ENCODE measurements around the gene KIRREL3. TPM values are rescaled to one million over a fixed set of nuclear protein-coding genes. Genes with fewer than 3 reads are reported as not detected.
A peak's percentile ranks its signal among the peaks of the same experiment; 100 is the strongest.

KIRREL3 gene
- polyA plus RNA-seq, 1 of the 3 experiments (the other 2 are of a cell fraction), result 3.7 TPM

DNA sequence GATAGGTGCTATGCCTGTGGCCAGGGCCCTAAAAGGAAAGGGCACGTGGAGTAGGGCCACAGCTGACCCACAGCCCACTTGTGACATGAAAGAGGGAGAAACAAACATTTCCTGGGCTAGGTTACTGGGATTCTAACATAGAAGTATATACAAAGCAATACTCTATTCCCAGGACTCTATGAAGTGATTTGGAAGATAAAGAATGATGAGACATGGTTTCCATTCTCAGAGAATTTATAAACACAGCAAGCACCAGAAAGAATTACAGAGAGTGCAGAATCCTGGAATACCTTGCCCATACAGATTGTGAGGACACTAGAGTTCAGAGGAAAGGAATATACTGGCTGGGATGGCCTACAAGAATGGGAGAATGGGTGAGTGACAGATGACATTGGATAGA, 86.4 kb downstream of the KIRREL3 start:
- POLR2A ChIA-PET, result no interaction called here
- Histone ChIP-seq H3K4me2 (no peak overlapping the region), H3K27me3 (ENCODE audit: insufficient read depth) (no peaks in the 10 kb centered on the region), H3K9me3 (no peaks in the 10 kb centered on the region), H2AFZ (ENCODE audit: low read depth) (no peak overlapping the region), H3K9me2 (no peaks in the 10 kb centered on the region), H3K4me1 (ENCODE audit: control insufficient read depth in 1 of 2, insufficient read depth in 2 of 2, low read depth in 1 of 2, low read length in 1 of 2) (peaks cover 0 to 6% of the 10 kb centered on the region in 2 experiments; a peak in 2 of 4 replicates), H3K79me2 (ENCODE audit: insufficient read depth) (peaks cover 11% of the 10 kb centered on the region; the same call in 1 of the 2 replicates), H3K9ac (no peak overlapping the region), H3F3A (replicated peaks; ENCODE audit: insufficient read depth) (peaks cover 10% of the 10 kb centered on the region), H3K4me3 (ENCODE audit: low read depth in 2 of 2, low read length in 1 of 2) (no peak overlapping the region), H3K36me3 (replicated peaks in 1 of 2; ENCODE audit: control insufficient read depth in 1 of 2, insufficient read depth in 2 of 2, low read length in 1 of 2) (no peaks in the 10 kb centered on the region), H3K27ac (ENCODE audit: low read depth in 2 of 2, low read length in 1 of 2) (peak overlapping the region in 1 of 2 experiments; percentile 41; a peak in 2 of 4 replicates), H4K20me1 (ENCODE audit: insufficient read depth) (no peaks in the 10 kb centered on the region)
- TF ChIP-seq RCOR1 (IDR thresholded peaks at IDR 0.05; ENCODE audit: low read length) (no peak), MXI1 (IDR thresholded peaks at IDR 0.05; ENCODE audit: low read depth, low read length) (no peak), GATA2 (CRISPR knock-in tag; IDR thresholded peaks at IDR 0.05) (no peak), POLR2AphosphoS5 (IDR thresholded peaks at IDR 0.05; ENCODE audit: low read depth, low read length) (no peak), FOXM1 (IDR thresholded peaks at IDR 0.05; ENCODE audit: low read depth) (no peak), EZH2phosphoT487 (IDR thresholded peaks at IDR 0.05; ENCODE audit: borderline replicate concordance, low read depth) (no peak)
- TF ChIP-seq, protein P1, sequence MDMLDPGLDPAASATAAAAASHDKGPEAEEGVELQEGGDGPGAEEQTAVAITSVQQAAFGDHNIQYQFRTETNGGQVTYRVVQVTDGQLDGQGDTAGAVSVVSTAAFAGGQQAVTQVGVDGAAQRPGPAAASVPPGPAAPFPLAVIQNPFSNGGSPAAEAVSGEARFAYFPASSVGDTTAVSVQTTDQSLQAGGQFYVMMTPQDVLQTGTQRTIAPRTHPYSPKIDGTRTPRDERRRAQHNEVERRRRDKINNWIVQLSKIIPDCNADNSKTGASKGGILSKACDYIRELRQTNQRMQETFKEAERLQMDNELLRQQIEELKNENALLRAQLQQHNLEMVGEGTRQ (IDR thresholded peaks at IDR 0.05; ENCODE audit: borderline replicate concordance, low read depth, low read length), result no peak
- TF ChIP-seq, protein P2, sequence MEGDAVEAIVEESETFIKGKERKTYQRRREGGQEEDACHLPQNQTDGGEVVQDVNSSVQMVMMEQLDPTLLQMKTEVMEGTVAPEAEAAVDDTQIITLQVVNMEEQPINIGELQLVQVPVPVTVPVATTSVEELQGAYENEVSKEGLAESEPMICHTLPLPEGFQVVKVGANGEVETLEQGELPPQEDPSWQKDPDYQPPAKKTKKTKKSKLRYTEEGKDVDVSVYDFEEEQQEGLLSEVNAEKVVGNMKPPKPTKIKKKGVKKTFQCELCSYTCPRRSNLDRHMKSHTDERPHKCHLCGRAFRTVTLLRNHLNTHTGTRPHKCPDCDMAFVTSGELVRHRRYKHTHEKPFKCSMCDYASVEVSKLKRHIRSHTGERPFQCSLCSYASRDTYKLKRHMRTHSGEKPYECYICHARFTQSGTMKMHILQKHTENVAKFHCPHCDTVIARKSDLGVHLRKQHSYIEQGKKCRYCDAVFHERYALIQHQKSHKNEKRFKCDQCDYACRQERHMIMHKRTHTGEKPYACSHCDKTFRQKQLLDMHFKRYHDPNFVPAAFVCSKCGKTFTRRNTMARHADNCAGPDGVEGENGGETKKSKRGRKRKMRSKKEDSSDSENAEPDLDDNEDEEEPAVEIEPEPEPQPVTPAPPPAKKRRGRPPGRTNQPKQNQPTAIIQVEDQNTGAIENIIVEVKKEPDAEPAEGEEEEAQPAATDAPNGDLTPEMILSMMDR (IDR thresholded peaks at IDR 0.05), result no peak
- TF ChIP-seq, protein P3, sequence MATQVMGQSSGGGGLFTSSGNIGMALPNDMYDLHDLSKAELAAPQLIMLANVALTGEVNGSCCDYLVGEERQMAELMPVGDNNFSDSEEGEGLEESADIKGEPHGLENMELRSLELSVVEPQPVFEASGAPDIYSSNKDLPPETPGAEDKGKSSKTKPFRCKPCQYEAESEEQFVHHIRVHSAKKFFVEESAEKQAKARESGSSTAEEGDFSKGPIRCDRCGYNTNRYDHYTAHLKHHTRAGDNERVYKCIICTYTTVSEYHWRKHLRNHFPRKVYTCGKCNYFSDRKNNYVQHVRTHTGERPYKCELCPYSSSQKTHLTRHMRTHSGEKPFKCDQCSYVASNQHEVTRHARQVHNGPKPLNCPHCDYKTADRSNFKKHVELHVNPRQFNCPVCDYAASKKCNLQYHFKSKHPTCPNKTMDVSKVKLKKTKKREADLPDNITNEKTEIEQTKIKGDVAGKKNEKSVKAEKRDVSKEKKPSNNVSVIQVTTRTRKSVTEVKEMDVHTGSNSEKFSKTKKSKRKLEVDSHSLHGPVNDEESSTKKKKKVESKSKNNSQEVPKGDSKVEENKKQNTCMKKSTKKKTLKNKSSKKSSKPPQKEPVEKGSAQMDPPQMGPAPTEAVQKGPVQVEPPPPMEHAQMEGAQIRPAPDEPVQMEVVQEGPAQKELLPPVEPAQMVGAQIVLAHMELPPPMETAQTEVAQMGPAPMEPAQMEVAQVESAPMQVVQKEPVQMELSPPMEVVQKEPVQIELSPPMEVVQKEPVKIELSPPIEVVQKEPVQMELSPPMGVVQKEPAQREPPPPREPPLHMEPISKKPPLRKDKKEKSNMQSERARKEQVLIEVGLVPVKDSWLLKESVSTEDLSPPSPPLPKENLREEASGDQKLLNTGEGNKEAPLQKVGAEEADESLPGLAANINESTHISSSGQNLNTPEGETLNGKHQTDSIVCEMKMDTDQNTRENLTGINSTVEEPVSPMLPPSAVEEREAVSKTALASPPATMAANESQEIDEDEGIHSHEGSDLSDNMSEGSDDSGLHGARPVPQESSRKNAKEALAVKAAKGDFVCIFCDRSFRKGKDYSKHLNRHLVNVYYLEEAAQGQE (IDR thresholded peaks at IDR 0.05; ENCODE audit: low read depth, low read length), result no peak
- TF ChIP-seq, protein P4, sequence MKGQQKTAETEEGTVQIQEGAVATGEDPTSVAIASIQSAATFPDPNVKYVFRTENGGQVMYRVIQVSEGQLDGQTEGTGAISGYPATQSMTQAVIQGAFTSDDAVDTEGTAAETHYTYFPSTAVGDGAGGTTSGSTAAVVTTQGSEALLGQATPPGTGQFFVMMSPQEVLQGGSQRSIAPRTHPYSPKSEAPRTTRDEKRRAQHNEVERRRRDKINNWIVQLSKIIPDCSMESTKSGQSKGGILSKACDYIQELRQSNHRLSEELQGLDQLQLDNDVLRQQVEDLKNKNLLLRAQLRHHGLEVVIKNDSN (IDR thresholded peaks at IDR 0.05; ENCODE audit: borderline replicate concordance, low read depth), result no peak
- TF ChIP-seq, protein P5, sequence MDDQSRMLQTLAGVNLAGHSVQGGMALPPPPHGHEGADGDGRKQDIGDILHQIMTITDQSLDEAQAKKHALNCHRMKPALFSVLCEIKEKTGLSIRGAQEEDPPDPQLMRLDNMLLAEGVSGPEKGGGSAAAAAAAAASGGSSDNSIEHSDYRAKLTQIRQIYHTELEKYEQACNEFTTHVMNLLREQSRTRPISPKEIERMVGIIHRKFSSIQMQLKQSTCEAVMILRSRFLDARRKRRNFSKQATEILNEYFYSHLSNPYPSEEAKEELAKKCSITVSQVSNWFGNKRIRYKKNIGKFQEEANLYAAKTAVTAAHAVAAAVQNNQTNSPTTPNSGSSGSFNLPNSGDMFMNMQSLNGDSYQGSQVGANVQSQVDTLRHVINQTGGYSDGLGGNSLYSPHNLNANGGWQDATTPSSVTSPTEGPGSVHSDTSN (IDR thresholded peaks at IDR 0.05), result no peak
- DNase-seq, result no peak
- WGBS (ENCODE audit: low lambda C conversion rate), result 53% methylated on average over 1 of the region's 1 CpG
- CTCF ChIA-PET, result no interaction called here

Data from SK-N-SH (cell line).